Suprapubic skin (tissue), 4 donors: Measurements from ENCODE around the gene LAMTOR2. TPM values are rescaled to one million over a fixed set of nuclear protein-coding genes. Genes with fewer than 3 reads are reported as not detected.

Experiments used
- DNase-seq, 2 donors: peaks; one replicate each; pipeline ENCODE4 v3.0.0-alpha.2; 2019; ENCODE audit warnings: low spot score in 2 of 2
- H3K27ac ChIP-seq: fragments of 200-600 bp; sonication (generic); one replicate; pipeline ENCODE4 v1.5.1; 2019
- H3K27me3 ChIP-seq: fragments of 200-600 bp; sonication (generic); one replicate; pipeline ENCODE4 v1.5.1; 2019
- H3K36me3 ChIP-seq: fragments of 200-600 bp; sonication (generic); one replicate; pipeline ENCODE4 v1.5.1; 2019
- H3K4me1 ChIP-seq: fragments of 200-600 bp; sonication (generic); one replicate; pipeline ENCODE4 v1.5.1; 2019
- H3K4me3 ChIP-seq: fragments of 200-600 bp; sonication (generic); one replicate; pipeline ENCODE4 v1.5.1; 2019; ENCODE audit warnings: mild to moderate bottlenecking
- H3K9me3 ChIP-seq: fragments of 200-600 bp; sonication (generic); one replicate; pipeline ENCODE4 v1.5.1; 2019
- CTCF ChIP-seq, 2 donors: fragments of 200-600 bp in 1 of 2; fragments of 450-650 bp in 1 of 2; sonication (generic) in 1 of 2; IDR thresholded peaks; one replicate each; pipeline ENCODE4 v1.5.1; 2016 to 2019; ENCODE audit warnings: antibody characterized with exemption in 2 of 2, mild to moderate bottlenecking in 1 of 2, moderate library complexity in 1 of 2
- EP300 ChIP-seq: sonication (generic); formaldehyde crosslinking; IDR thresholded peaks from one replicate; pipeline ENCODE4 v1.6.1; 2017; ENCODE audit warnings: antibody characterized with exemption
- POLR2A ChIP-seq, 2 donors: fragments of 450-650 bp; IDR thresholded peaks; one replicate each; pipeline ENCODE4 v1.6.1; 2017; ENCODE audit warnings: antibody characterized with exemption in 2 of 2, mild to moderate bottlenecking in 2 of 2, moderate library complexity in 2 of 2
- POLR2AphosphoS5 ChIP-seq, 3 donors: sonication (generic); formaldehyde crosslinking; IDR thresholded peaks; one replicate each; pipeline ENCODE4 v1.6.1; 2017; ENCODE audit warnings: antibody characterized with exemption in 3 of 3
- WGBS: methylation state at CpG from one replicate; pipeline ENCODE4 v1.1.5; 2018; 5-methylcytosine and 5-hydroxymethylcytosine counted together
- total RNA-seq, 4 donors: library from RNA; depleted of rRNA; stranded (reverse); fragments of >200 nt; gene quantifications; one replicate each; pipeline ENCODE4 v1.1.0, GENCODE V29; 2016

LAMTOR2 gene
- total RNA-seq, 4 donors from 2014 or later, result 27.3 to 66.6 (median 57.7) TPM

GRCh38 chr1:156108057-156108456, 53.5 kb downstream of the LAMTOR2 start:
- Histone ChIP-seq H3K36me3 (no peaks in the 10 kb centered on the region), H3K27me3 (no peaks in the 10 kb centered on the region), H3K27ac (peak overlapping the region; percentile 17), H3K4me1 (peaks cover 74% of the 10 kb centered on the region), H3K4me3 (no peak overlapping the region), H3K9me3 (no peaks in the 10 kb centered on the region)
- DNase-seq, result no peak
- TF ChIP-seq EP300, result no peak
- TF ChIP-seq POLR2A (IDR thresholded peaks at IDR 0.05), result no peak
- no peak for TF ChIP-seq CTCF (IDR thresholded peaks at IDR 0.05)
- TF ChIP-seq POLR2AphosphoS5 (IDR thresholded peaks at IDR 0.05), result no peak
- 74% methylated on average over 3 of the region's 3 CpGs for WGBS

Other genes starting within 250 kb of the LAMTOR2 start
- 10 to 100 TPM; 27.5 to 82.6 (median 43.2) TPM for gene GON4L, start 197.6 kb upstream of the LAMTOR2 start, total RNA-seq
- gene SYT11, start 195.2 kb upstream of the LAMTOR2 start, total RNA-seq, result 1 to 10 TPM; 2.2 to 3.3 (median 2.7) TPM
- gene RIT1, start 143.4 kb upstream of the LAMTOR2 start, total RNA-seq, result 10 to 100 TPM; 18.1 to 30.8 (median 23.8) TPM
- 100 to 1,000 TPM in 1 of 4 donors, 10 to 100 TPM in 3; 33.6 to 116 (median 50.3) TPM for gene KHDC4, start 120.4 kb upstream of the LAMTOR2 start, total RNA-seq
- not detected for gene RXFP4, start 113.1 kb upstream of the LAMTOR2 start, total RNA-seq
- 10 to 100 TPM; 13.7 to 42.1 (median 20.6) TPM for gene ARHGEF2, start 76.2 kb upstream of the LAMTOR2 start, total RNA-seq
- gene SSR2, start 33.8 kb upstream of the LAMTOR2 start, total RNA-seq, result 100 to 1,000 TPM; 160 to 278 (median 240) TPM
- 10 to 100 TPM; 32.7 to 42.7 (median 39.8) TPM for gene UBQLN4, start 984 bp upstream of the LAMTOR2 start, total RNA-seq
- 100 to 1,000 TPM; 150 to 284 (median 205) TPM for gene RAB25, start 6.4 kb downstream of the LAMTOR2 start, total RNA-seq
- gene MEX3A, start 27.7 kb downstream of the LAMTOR2 start, total RNA-seq, result 1 to 10 TPM in 2 of 4 donors, under 1 TPM in 2; 0.42 to 2.7 (median 1.0) TPM
- 100 to 1,000 TPM; 574 to 977 (median 714) TPM for gene LMNA, start 59.9 kb downstream of the LAMTOR2 start, total RNA-seq
- gene SEMA4A, start 98.8 kb downstream of the LAMTOR2 start, total RNA-seq, result 10 to 100 TPM; 43.8 to 61.2 (median 50.2) TPM
- gene SLC25A44, start 139.3 kb downstream of the LAMTOR2 start, total RNA-seq, result 10 to 100 TPM; 15.1 to 20.4 (median 17.2) TPM
- gene PMF1, start 158.2 kb downstream of the LAMTOR2 start, total RNA-seq, result 10 to 100 TPM; 42.7 to 74.3 (median 70.1) TPM
- gene BGLAP, start 187.4 kb downstream of the LAMTOR2 start, total RNA-seq, result 1 to 10 TPM in 2 of 4 donors, not detected in 2; 1.2 to 4.4 TPM
- 10 to 100 TPM in 1 of 4 donors, 1 to 10 TPM in 3; 4.5 to 18.5 (median 7.2) TPM for gene PAQR6, start 193.3 kb downstream of the LAMTOR2 start, total RNA-seq
- 100 to 1,000 TPM in 1 of 4 donors, 10 to 100 TPM in 3; 68.0 to 170 (median 76.6) TPM for gene SMG5, start 228.0 kb downstream of the LAMTOR2 start, total RNA-seq
- gene TMEM79, start 229.5 kb downstream of the LAMTOR2 start, total RNA-seq, result 100 to 1,000 TPM in 2 of 4 donors, 10 to 100 TPM in 2; 81.0 to 120 (median 97.5) TPM
- gene GLMP, start 240.9 kb downstream of the LAMTOR2 start, total RNA-seq, result 10 to 100 TPM; 35.5 to 78.1 (median 42.8) TPM
- not detected for gene VHLL, start 244.5 kb downstream of the LAMTOR2 start, total RNA-seq